GM12873 (cell line): Measurements from ENCODE around the gene LELP1.

Source experiments
- TF ChIP-seq, protein P1 (sequence below): IDR thresholded peaks from 2 replicates; pipeline ENCODE4 v1.5.1; 2012; ENCODE audit warnings: low read depth, mild to moderate bottlenecking, moderate library complexity, low read length, control low read depth; ENCODE audit not compliant: insufficient read depth; ENCODE audit errors: missing control alignments

LELP1 gene

DNA sequence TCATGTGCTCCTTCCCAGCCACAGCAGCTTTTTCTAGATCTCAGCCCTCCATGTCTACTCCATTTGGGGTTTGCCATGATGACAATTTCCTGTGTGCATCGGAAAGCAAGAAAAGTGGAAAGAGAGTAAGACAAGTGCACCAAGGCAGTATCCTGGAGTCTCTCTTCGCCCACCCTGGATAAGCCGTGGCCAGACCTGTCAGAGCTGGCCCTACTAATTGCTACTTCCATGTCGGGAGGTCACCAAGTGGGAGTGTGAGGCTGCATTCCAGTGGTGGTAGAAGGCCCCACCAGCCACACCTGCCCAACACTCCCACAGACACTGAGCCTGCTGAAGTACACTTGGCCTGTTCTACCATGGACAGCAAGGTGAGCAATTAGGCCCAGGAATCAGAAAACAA is 42.2 kb downstream of the LELP1 start:
- TF ChIP-seq, protein P1, sequence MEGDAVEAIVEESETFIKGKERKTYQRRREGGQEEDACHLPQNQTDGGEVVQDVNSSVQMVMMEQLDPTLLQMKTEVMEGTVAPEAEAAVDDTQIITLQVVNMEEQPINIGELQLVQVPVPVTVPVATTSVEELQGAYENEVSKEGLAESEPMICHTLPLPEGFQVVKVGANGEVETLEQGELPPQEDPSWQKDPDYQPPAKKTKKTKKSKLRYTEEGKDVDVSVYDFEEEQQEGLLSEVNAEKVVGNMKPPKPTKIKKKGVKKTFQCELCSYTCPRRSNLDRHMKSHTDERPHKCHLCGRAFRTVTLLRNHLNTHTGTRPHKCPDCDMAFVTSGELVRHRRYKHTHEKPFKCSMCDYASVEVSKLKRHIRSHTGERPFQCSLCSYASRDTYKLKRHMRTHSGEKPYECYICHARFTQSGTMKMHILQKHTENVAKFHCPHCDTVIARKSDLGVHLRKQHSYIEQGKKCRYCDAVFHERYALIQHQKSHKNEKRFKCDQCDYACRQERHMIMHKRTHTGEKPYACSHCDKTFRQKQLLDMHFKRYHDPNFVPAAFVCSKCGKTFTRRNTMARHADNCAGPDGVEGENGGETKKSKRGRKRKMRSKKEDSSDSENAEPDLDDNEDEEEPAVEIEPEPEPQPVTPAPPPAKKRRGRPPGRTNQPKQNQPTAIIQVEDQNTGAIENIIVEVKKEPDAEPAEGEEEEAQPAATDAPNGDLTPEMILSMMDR, result no peak

DNA sequence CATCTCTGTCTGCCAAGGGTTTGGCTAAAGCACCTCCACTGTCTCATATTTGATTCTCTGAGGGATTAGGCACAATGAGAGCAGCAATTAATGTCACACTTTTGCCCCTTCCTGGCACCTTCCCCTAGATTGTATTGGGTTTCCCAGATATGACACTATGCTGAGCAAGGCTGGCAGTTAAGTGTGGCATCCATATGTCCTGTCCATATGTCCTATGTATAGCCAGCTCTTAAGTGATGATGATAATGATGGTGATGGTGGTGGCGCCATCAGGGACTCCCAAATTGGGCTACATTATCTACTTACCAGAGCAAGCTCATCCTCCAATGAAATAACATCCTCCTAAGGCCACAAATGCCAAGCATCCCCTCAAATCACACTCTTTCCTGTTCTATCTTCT is 42.8 kb downstream of the LELP1 start:
- TF ChIP-seq, protein P1, result no peak

DNA sequence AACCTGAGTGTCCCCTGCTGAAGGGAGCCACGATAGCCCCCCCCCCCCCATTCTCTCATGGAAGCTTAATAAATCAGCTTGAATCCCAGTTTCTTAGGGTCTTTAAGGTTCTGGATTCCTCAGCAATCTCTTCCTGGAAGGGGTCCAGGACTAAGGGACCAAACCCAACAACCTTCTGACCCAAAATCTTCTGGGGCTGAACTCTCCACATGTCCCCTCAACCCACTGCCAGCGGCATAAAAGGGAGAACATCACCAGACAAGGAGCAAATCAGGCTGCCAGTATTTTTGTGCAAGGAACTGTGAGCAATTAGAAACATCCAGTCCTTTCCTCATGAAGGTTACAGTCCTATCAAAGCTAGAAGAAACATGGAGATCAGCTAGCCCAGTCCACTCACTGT is 43.6 kb downstream of the LELP1 start:
- TF ChIP-seq, protein P1, result no peak

DNA sequence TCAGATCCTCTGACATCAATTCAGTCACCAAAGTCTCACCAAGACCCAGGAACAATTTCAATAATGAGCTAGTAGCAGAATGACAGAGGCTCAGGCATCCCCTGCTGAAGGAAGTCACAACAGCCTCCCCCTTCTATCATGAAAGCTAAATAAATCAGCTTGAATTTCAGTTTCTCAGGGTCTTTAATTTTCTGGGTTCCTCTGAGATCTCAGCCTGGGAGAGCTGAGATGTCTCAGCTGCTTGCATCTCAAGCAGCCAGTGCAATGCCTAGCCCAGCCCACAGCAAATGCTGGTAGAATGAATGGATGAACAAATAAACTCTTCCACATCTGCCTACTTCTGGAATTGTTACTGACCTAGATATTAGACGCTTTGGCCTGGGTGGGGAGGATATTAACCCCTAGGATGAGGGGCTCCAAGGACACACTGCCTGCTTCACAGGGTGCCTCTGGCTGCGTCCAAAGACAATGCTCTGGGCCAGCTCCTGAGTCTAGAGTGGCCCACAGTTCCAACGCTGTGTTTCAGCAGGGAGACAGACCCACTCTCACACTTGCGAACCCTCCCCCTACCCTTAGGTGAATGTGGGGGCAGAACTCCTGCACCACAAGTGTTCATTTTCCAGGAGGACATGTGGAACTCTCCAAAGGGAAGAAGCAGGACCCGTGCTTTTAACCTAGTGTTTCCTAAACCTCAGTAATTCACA is 45.1 kb downstream of the LELP1 start:
- TF ChIP-seq, protein P1, result no peak

DNA sequence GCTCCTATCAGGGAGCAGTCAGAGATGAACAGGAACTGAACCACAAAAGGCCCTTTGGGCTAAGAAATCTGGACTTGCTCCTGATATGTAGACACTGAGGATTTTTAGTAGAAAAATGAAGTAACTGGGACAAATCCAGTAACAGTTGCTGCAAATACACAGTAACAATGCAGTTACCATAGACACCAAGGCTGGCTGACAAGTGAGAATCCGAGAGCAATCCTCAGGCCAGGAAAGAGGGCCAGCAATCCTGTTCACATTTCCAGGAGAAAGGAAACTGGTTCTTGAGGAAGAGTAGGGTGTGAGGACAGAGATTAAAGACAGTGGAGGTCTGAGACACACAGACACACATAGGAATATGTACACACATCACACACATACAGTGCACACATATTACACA is 46.9 kb downstream of the LELP1 start:
- TF ChIP-seq, protein P1, result no peak

DNA sequence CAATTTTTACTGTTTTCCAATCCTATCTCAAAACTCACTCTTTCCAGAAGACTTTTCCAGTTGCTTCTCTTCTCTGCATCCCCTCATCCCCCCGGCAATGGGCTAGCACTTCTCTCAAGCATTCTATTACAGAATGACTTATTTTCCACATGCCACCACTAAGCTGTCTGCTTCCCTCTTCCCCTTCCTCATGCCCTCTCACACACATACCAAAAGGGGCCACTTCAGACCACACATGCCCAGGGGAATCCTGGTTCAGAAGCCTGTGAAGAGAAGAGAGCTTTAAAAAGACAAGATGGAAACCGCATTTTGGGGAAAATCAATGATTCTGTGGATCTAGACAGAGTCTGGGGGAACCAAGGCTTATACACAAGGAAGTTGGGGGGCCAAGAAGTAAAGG is 47.9 kb downstream of the LELP1 start:
- TF ChIP-seq, protein P1, result no peak

DNA sequence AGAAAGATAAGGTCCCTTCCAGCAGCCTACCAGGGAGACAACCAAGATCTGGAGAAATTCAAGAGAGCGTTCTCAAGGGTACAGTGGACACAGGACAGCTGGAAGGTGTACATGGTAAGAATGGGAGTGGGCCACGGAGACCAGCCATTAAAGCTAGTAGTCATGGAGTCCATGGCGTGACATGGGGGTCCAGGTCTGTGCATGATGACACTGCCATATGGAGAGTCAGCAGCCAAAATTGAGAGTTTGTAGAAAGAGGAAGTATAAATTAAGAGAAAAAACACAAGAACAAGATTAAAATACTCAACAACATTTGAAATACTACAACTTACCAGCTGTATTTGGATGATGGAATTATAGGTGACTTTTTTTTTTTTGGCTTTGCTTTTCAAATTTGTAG is 48.3 kb downstream of the LELP1 start:
- TF ChIP-seq, protein P1, result no peak
